Stimulated activated CD8-positive, alpha-beta memory T cell treated with anti-CD3 and anti-CD28 coated beads, Interleukin-12 subunit alpha, Interleukin-12 subunit beta, amount 100 ng/mL, for 24 hours (primary cell): ENCODE results near the gene COX8A.
"Not testable (repeated sequence)": the region's sequence is repeated elsewhere in the genome, so short reads cannot be mapped to it uniquely, and the experiment has no call there.

Experiments used
- DNase-seq: peaks from one replicate; pipeline ENCODE4 v3.0.0-alpha.2; 2020; ENCODE audit errors: extremely low read depth

COX8A gene

GRCh38 chr11:63969461-63969860 lies 5.0 kb upstream of the COX8A start:
- no peak for DNase-seq

GRCh38 chr11:63970902-63971301 lies 3.5 kb upstream of the COX8A start:
- DNase-seq, result no peak

GRCh38 chr11:63973912-63974258 lies 535 bp upstream of the COX8A start:
- not testable (repeated sequence) for DNase-seq

GRCh38 chr11:63978551-63979239 lies 4.3 kb downstream of the COX8A start:
- DNase-seq, result no peak

GRCh38 chr11:63979426-63979825 lies 5.0 kb downstream of the COX8A start:
- DNase-seq, result no peak

GRCh38 chr11:63985812-63986155 lies 11.4 kb downstream of the COX8A start:
- peak; percentile 28 for DNase-seq

- DNase-seq, result peak; percentile 79
These were observed 11.9 kb downstream of the COX8A start, which contains the start of gene OTUB1 for GRCh38 chr11:63986156-63986931. Gene OTUB1, plus strand, starts transcription at chr11:63986438. Its CDS starts 19 bp downstream, at chr11:63986457.

GRCh38 chr11:63986932-63987513 lies 12.6 kb downstream of the COX8A start:
- no peak for DNase-seq

- DNase-seq, result no peak
These were observed 17.1 kb downstream of the COX8A start for GRCh38 chr11:63991558-63991957.

GRCh38 chr11:63993100-63993499 lies 18.7 kb downstream of the COX8A start:
- no peak for DNase-seq

GRCh38 chr11:63993993-63994392 lies 19.6 kb downstream of the COX8A start:
- no peak for DNase-seq

GRCh38 chr11:63996512-63996911 lies 22.1 kb downstream of the COX8A start:
- no peak for DNase-seq

GRCh38 chr11:63997104-63997700 lies 22.8 kb downstream of the COX8A start:
- DNase-seq, result no peak

GRCh38 chr11:63997801-63998337 lies 23.4 kb downstream of the COX8A start:
- DNase-seq, result no peak

GRCh38 chr11:63998558-63999348 lies 24.3 kb downstream of the COX8A start:
- DNase-seq, result no peak

GRCh38 chr11:63999349-64000025 lies 25.1 kb downstream of the COX8A start:
- DNase-seq, result peak; percentile 16

GRCh38 chr11:64000026-64000739 lies 25.8 kb downstream of the COX8A start:
- peak; percentile 42 for DNase-seq

- DNase-seq, result no peak
These were observed 26.5 kb downstream of the COX8A start for GRCh38 chr11:64000740-64001483.
